WI38 (cell line): ENCODE measurements around the gene POU3F1.

Source experiments
- H3K4me3 ChIP-seq: 2 replicates; pipeline ENCODE4 v1.5.1; 2011; ENCODE audit warnings: low read depth, mild to moderate bottlenecking, control low read depth, low read length
- CTCF ChIP-seq: IDR thresholded peaks from 2 replicates; pipeline ENCODE4 v1.5.1; 2012; ENCODE audit warnings: low read depth, mild to moderate bottlenecking, control low read depth, low read length

POU3F1 gene

DNA sequence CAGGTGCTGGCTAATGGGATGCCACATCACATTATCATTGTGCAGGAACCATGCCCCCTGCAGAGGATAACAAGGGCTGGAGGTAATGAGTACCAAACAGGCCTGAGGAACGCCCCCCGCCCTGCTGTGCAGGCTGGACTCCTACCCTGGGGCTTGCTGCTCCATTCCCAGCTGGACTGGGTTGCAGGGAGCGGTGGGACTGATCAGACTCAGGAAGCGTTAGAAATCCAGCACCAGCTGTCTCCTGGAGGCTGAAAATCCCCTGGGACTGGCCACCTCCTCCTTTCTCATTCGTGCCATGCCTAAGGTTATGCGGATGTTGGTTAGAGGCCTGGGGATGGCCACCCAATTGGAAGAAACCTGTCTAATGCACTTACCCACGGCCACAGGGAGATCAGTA is 36.9 kb upstream of the POU3F1 start:
- H3K4me3 ChIP-seq: no peak overlapping the region
- no peak for TF ChIP-seq CTCF

GRCh38 chr1:38082769-38083263 is 36.2 kb upstream of the POU3F1 start:
- no peak for TF ChIP-seq CTCF
- H3K4me3 ChIP-seq: no peak overlapping the region

GRCh38 chr1:38079019-38079418 is 32.4 kb upstream of the POU3F1 start:
- no peak for TF ChIP-seq CTCF
- H3K4me3 ChIP-seq: no peak overlapping the region

DNA sequence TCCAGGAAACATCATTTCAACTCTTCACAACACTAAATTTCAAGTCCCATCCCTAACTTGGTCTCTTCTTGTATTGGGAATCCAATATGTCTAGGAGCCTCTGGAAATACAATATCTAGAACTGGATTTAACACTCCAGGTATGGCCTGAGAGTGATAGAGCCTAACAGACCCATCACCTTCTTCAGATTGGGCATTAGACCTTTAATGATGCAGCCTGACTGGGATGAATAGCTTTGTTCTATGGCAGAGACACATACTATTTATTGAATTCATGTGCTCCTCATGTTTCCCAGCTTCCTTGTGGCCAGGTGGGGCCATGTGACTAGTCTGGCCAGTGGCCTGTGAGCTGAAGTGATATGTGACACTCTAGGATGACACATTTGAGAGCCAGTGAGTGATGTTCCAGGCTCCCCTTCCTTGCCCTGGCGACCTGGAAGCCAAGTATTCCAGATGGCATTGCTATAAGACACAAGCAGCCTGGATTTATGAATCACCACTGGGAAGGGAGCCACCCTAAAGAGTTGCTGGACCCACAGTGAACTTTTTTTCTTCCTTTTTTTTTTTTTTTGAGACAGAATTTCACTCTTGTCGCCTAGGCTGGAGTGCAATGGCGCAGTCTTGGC is 31.0 kb upstream of the POU3F1 start:
- no peak for TF ChIP-seq CTCF
- H3K4me3 ChIP-seq: no peak overlapping the region

DNA sequence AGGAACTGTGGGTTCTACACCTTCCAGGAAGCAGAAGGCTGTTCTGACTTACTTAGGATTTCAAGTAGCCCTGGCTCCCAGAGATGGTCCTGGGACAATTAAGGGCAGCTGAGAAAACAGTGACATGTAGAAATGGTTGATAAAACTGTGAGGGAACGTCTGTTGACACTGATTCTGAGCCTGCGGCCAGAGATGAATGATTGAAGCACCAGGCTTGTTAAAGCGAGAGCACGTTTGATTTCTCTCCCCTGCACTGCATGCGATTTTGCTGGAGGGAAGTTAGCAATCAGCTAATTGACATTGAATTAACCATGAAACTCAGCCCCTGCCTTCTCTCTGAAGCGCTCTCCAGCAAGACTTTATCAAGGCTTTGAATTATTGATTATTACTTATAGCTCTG is 29.9 kb upstream of the POU3F1 start:
- no peak overlapping the region for H3K4me3 ChIP-seq
- no peak for TF ChIP-seq CTCF

- no peak for TF ChIP-seq CTCF
- no peak overlapping the region for H3K4me3 ChIP-seq
Measured at GRCh38 chr1:38076038-38076437, 29.4 kb upstream of the POU3F1 start.

DNA sequence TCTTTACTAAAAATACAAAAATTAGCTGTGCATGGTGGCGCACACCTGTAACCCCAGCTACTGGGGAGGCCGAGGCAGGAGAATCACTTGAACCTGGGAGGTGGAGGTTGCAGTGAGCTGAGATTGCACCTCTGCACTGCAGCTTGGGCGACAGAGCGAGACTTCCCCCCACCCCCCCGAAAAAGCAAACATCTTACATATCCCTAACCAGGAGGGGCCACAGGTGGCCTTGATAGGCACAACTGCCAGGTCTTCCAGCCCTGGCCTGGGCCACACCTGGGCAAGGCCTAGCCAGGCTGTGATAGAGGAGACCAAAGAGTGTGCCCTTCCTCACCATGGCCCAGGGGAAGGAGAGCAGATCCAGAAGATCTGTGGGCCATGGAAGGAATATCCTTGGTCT is 28.6 kb upstream of the POU3F1 start:
- no peak for TF ChIP-seq CTCF
- H3K4me3 ChIP-seq: no peak overlapping the region
